ENCODE data around the gene OTOA. TPM values are rescaled to one million over a fixed set of nuclear protein-coding genes. Genes with fewer than 3 reads are reported as not detected.
"Not testable (repeated sequence)": the region's sequence is repeated elsewhere in the genome, so short reads cannot be mapped to it uniquely, and the experiment has no call there.

OTOA gene
- total RNA-seq, 1 experiment from 2014 or later, result 0.11 TPM

DNA sequence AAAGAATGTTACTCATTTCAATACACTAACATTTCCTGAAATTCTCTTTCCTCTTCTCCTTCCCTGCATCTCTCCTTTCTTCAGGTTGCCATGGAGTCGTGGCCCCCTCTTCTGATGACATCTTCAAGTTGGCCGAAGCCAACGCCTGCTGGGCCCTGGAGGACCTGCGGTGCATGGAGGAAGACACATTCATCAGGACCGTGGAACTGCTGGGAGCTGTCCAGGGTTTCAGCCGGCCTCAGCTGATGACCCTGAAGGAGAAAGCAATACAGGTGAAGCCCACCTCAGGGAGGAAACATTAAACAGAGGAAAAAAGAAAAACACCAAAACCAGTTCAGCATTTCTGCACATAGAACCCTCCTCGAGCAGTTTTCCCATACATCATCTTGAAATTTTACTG lies 76.9 kb downstream of the OTOA start:
- not testable (repeated sequence) for H2BK120ac ChIP-seq (ENCODE audit: low read depth, low read length, poor library complexity, severe bottlenecking); H3K4ac ChIP-seq (ENCODE audit: low read depth, low read length); H3K4me2 ChIP-seq (ENCODE audit: insufficient read depth, insufficient read length, low read length); H4K91ac ChIP-seq (ENCODE audit: insufficient read length, low read depth, low read length); H3K9me3 Mint-ChIP-seq; H4K5ac ChIP-seq (ENCODE audit: insufficient read length, low read depth, low read length); H3T11ph ChIP-seq (ENCODE audit: low read length); H4K20me1 ChIP-seq (ENCODE audit: control insufficient read depth, insufficient read depth, insufficient read length); H2AK5ac ChIP-seq (ENCODE audit: insufficient read length, low read length); H3K9ac ChIP-seq (ENCODE audit: extremely low read depth, insufficient read length, low read length); H3K27me3 Mint-ChIP-seq (ENCODE audit: low read depth); H3K23ac ChIP-seq (ENCODE audit: insufficient read length, low read depth, low read length); H3K27me3 ChIP-seq (ENCODE audit: insufficient read depth, low read length); H3K18ac ChIP-seq (ENCODE audit: insufficient read length, low read depth, low read length); H3K36me3 Mint-ChIP-seq (ENCODE audit: insufficient read depth in 1 of 3, low read depth in 3 of 3); H3K27ac ChIP-seq (ENCODE audit: insufficient read length, low read depth, low read length); H2BK20ac ChIP-seq (ENCODE audit: low read depth, low read length, poor library complexity, severe bottlenecking); H3K27ac Mint-ChIP-seq; H4K8ac ChIP-seq (replicated peaks; ENCODE audit: insufficient read length, low read depth, low read length); H2BK5ac ChIP-seq (ENCODE audit: insufficient read length, low read length); H3K79me2 ChIP-seq (ENCODE audit: insufficient read depth, low read length); H3K23me2 ChIP-seq (ENCODE audit: insufficient read length, low read depth, low read length, poor library complexity, severe bottlenecking); H3K14ac ChIP-seq (ENCODE audit: insufficient read depth, low read length); H3K4me1 Mint-ChIP-seq; H3K4me1 ChIP-seq (ENCODE audit: insufficient read depth, low read length); H3K4me3 Mint-ChIP-seq; DNase-seq; H2AFZ ChIP-seq (ENCODE audit: low read length); H3K79me1 ChIP-seq (ENCODE audit: insufficient read depth, low read depth, low read length, poor library complexity, severe bottlenecking); H2BK12ac ChIP-seq (ENCODE audit: insufficient read length, low read depth, low read length); H2BK15ac ChIP-seq (ENCODE audit: low read depth, low read length); H3K9me3 ChIP-seq (ENCODE audit: control insufficient read depth, low read depth, low read length); H3K56ac ChIP-seq (ENCODE audit: insufficient read length, low read depth, low read length)
- no CpG with 5 or more reads among the region's 7 CpGs for WGBS (ENCODE audit: extremely low coverage, insufficient read length, low lambda C conversion rate)

DNA sequence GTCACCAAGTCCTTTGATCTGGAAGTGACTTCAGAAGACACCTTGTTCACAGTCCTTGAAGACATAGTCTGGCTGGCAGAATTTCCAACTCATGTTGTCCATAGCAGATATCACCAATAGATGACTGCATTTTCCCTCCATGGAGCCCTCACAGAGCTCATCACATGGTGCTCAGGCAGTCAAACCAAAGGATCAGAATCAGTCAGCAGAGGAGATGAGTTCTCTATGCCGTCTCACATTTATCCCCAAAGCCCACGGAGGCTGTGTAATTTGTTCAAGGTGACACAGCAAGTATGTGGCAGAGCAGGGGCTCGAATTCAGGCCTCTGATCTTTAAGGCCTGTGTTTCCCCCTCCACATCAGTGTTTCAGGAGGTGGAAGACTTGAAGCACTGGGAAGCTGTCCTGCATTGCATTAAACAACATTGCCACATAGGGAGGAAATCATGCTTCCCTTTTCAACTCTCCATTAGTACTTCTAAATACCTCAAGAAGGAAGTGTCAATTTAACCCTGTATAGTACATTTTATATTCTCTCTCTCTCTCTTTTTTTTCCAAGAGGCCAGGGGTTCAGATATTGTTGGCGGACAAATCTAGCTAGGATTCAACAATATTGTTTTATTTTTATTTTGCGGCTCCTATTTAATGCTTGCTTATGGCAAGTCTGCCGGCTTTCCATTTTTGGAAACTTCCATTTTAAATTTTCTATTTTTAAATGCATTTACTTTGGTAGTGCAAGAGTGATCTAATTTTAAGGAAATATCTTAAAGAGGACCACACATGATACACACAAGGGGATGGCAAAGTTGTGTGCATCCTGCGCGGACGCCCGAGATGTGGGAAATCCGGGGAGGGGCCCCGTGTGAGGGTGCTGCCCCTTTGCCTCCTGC lies 92.7 kb downstream of the OTOA start:
- not testable (repeated sequence) for H3K27ac ChIP-seq (ENCODE audit: insufficient read length, low read depth, low read length); H4K20me1 ChIP-seq (ENCODE audit: control insufficient read depth, insufficient read depth, insufficient read length); H3K23me2 ChIP-seq (ENCODE audit: insufficient read length, low read depth, low read length, poor library complexity, severe bottlenecking); H2AFZ ChIP-seq (ENCODE audit: low read length); DNase-seq; H3K4me2 ChIP-seq (ENCODE audit: insufficient read depth, insufficient read length, low read length); H3K4me1 ChIP-seq (ENCODE audit: insufficient read depth, low read length); H3K79me1 ChIP-seq (ENCODE audit: insufficient read depth, low read depth, low read length, poor library complexity, severe bottlenecking); H3K4me3 Mint-ChIP-seq; H2BK12ac ChIP-seq (ENCODE audit: insufficient read length, low read depth, low read length); H3K18ac ChIP-seq (ENCODE audit: insufficient read length, low read depth, low read length); H4K8ac ChIP-seq (replicated peaks; ENCODE audit: insufficient read length, low read depth, low read length); H4K91ac ChIP-seq (ENCODE audit: insufficient read length, low read depth, low read length); H3T11ph ChIP-seq (ENCODE audit: low read length); H3K36me3 Mint-ChIP-seq (ENCODE audit: insufficient read depth in 1 of 3, low read depth in 3 of 3); H2BK15ac ChIP-seq (ENCODE audit: low read depth, low read length); H2BK120ac ChIP-seq (ENCODE audit: low read depth, low read length, poor library complexity, severe bottlenecking); H3K23ac ChIP-seq (ENCODE audit: insufficient read length, low read depth, low read length); H3K27ac Mint-ChIP-seq; H3K9ac ChIP-seq (ENCODE audit: extremely low read depth, insufficient read length, low read length); H3K27me3 ChIP-seq (ENCODE audit: insufficient read depth, low read length); H3K4ac ChIP-seq (ENCODE audit: low read depth, low read length); H3K9me3 ChIP-seq (ENCODE audit: control insufficient read depth, low read depth, low read length); H2BK20ac ChIP-seq (ENCODE audit: low read depth, low read length, poor library complexity, severe bottlenecking); H2AK5ac ChIP-seq (ENCODE audit: insufficient read length, low read length); H3K9me3 Mint-ChIP-seq; H4K5ac ChIP-seq (ENCODE audit: insufficient read length, low read depth, low read length); H3K4me1 Mint-ChIP-seq; H3K79me2 ChIP-seq (ENCODE audit: insufficient read depth, low read length); H2BK5ac ChIP-seq (ENCODE audit: insufficient read length, low read length); H3K56ac ChIP-seq (ENCODE audit: insufficient read length, low read depth, low read length); H3K14ac ChIP-seq (ENCODE audit: insufficient read depth, low read length)
- no CpG with 5 or more reads among the region's 12 CpGs for WGBS (ENCODE audit: extremely low coverage, insufficient read length, low lambda C conversion rate)
- H3K27me3 Mint-ChIP-seq (ENCODE audit: low read depth), result peaks cover 15% of the 10 kb centered on the region

All from H9 (cell line).